Neural cell (in vitro differentiated cells): ENCODE data around the gene GNAQ.

Source experiments
- MXI1 ChIP-seq: fragments of 450-650 bp; conservative IDR thresholded peaks from 2 replicates; pipeline ENCODE4 v1.6.1; 2014; ENCODE audit warnings: antibody characterized with exemption, mild to moderate bottlenecking; ENCODE audit not compliant: poor library complexity, severe bottlenecking
- REST ChIP-seq: IDR thresholded peaks from 2 replicates; pipeline ENCODE4 v1.6.1; 2012; ENCODE audit warnings: borderline replicate concordance
- SMC3 ChIP-seq: fragments of 450-650 bp; conservative IDR thresholded peaks from 2 replicates; pipeline ENCODE4 v1.6.1; 2014; ENCODE audit warnings: antibody characterized with exemption, mild to moderate bottlenecking, moderate library complexity; ENCODE audit not compliant: poor library complexity
- TF ChIP-seq, protein P1 (sequence below): fragments of 450-650 bp; IDR thresholded peaks from 2 replicates; pipeline ENCODE4 v1.5.1; 2014; ENCODE audit warnings: antibody characterized with exemption, mild to moderate bottlenecking, moderate library complexity; ENCODE audit not compliant: poor library complexity, severe bottlenecking

DNA sequence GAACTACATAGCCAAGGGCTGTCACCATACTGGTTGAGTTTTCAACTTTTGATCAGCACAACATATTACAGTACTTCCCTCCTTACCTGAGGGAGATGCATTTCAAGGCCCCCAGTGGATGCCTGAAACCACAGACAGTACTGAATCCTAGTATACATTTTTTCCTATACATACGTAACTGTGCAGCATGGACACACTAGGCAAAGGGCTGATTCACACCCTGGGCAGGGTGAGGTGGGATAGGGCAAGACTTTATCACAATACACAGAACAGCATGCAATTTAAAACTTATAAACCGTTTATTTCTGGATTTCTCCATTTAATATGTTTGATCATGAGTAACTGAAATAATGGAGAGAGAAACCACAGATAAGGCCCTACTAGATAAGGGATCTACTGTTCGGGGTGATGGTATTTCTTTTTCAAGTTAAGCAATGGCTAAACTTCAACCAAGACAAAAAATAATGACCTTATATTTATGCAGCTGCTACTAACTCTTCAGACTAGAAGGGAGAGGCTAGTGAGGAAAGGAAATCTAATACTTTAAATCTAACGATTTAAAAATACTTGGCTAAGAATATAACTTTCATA, 196.6 kb downstream of the GNAQ start:
- TF ChIP-seq, protein P1, sequence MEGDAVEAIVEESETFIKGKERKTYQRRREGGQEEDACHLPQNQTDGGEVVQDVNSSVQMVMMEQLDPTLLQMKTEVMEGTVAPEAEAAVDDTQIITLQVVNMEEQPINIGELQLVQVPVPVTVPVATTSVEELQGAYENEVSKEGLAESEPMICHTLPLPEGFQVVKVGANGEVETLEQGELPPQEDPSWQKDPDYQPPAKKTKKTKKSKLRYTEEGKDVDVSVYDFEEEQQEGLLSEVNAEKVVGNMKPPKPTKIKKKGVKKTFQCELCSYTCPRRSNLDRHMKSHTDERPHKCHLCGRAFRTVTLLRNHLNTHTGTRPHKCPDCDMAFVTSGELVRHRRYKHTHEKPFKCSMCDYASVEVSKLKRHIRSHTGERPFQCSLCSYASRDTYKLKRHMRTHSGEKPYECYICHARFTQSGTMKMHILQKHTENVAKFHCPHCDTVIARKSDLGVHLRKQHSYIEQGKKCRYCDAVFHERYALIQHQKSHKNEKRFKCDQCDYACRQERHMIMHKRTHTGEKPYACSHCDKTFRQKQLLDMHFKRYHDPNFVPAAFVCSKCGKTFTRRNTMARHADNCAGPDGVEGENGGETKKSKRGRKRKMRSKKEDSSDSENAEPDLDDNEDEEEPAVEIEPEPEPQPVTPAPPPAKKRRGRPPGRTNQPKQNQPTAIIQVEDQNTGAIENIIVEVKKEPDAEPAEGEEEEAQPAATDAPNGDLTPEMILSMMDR, result no peak
- TF ChIP-seq REST (no peak), MXI1 (no peak), SMC3 (no peak)
